DOHH2 (cell line): ENCODE measurements around the gene GAPVD1.
"Not testable (repeated sequence)": the region's sequence is repeated elsewhere in the genome, so short reads cannot be mapped to it uniquely, and the experiment has no call there.

ENCODE experiments used
- H3F3A ChIP-seq: fragments of 200-600 bp; sonication (generic), shearing (Covaris generic); 2 replicates; pipeline ENCODE4 v1.6.0; 2016; ENCODE audit warnings: antibody characterized with exemption, mild to moderate bottlenecking; ENCODE audit not compliant: control insufficient read depth, insufficient read depth
- H3K27ac ChIP-seq: fragments of 200-600 bp; sonication (generic); 2 replicates; pipeline ENCODE4 v1.5.1; 2014; ENCODE audit warnings: low read depth, mild to moderate bottlenecking, low read length, moderate library complexity
- H3K27me3 ChIP-seq: fragments of 200-600 bp; sonication (generic); 2 replicates; pipeline ENCODE4 v1.6.1; 2014; ENCODE audit warnings: mild to moderate bottlenecking, low read length, mixed read lengths; ENCODE audit not compliant: control insufficient read depth
- H3K36me3 ChIP-seq: fragments of 200-600 bp; sonication (generic); 2 replicates; pipeline ENCODE4 v1.6.1; 2014; ENCODE audit warnings: mild to moderate bottlenecking, low read length, moderate library complexity, mixed read lengths; ENCODE audit not compliant: control insufficient read depth
- H3K4me1 ChIP-seq: fragments of 200-600 bp; sonication (generic); 2 replicates; pipeline ENCODE4 v1.6.1; 2014; ENCODE audit warnings: mild to moderate bottlenecking, low read length, mixed read lengths; ENCODE audit not compliant: control insufficient read depth
- H3K4me2 ChIP-seq: fragments of 200-600 bp; sonication (generic); 2 replicates; pipeline ENCODE4 v1.6.0; 2014; ENCODE audit warnings: mild to moderate bottlenecking, low read length, moderate library complexity
- H3K4me3 ChIP-seq: fragments of 200-600 bp; sonication (generic); 2 replicates; pipeline ENCODE4 v1.5.1; 2014; ENCODE audit warnings: mild to moderate bottlenecking, low read length, mixed read lengths
- H3K79me2 ChIP-seq: fragments of 200-600 bp; sonication (generic); 2 replicates; pipeline ENCODE4 v1.6.1; 2014; ENCODE audit warnings: mild to moderate bottlenecking, low read length, mixed read lengths; ENCODE audit not compliant: control insufficient read depth
- H3K9me2 ChIP-seq: fragments of 200-600 bp; sonication (generic); replicated peaks from 2 replicates; pipeline ENCODE4 v1.6.1; 2014; ENCODE audit warnings: mild to moderate bottlenecking, low read length, mixed read lengths; ENCODE audit not compliant: control insufficient read depth
- H3K9me3 ChIP-seq: fragments of 200-600 bp; sonication (generic); 2 replicates; pipeline ENCODE4 v1.6.1; 2014; ENCODE audit warnings: antibody characterized with exemption, low read length, mixed read lengths; ENCODE audit not compliant: control insufficient read depth, insufficient read depth
- H4K20me1 ChIP-seq: fragments of 200-600 bp; sonication (generic); 2 replicates; pipeline ENCODE4 v1.6.0; 2014; ENCODE audit warnings: low read depth, mild to moderate bottlenecking, antibody characterized with exemption, low read length, moderate library complexity; ENCODE audit not compliant: control insufficient read depth, insufficient read depth
- CTCF ChIP-seq: fragments of 200-600 bp; sonication (generic); IDR thresholded peaks from one replicate; pipeline ENCODE4 v1.5.1; 2014; ENCODE audit warnings: antibody characterized with exemption, mild to moderate bottlenecking, low read depth, low read length; ENCODE audit not compliant: poor library complexity, severe bottlenecking
- EZH2phosphoT487 ChIP-seq: fragments of 200-600 bp; sonication (generic); IDR thresholded peaks from 2 replicates; pipeline ENCODE4 v1.6.1; 2017; ENCODE audit warnings: borderline replicate concordance, mild to moderate bottlenecking, antibody characterized with exemption, low read length, moderate library complexity, mixed read lengths

GAPVD1 gene

GRCh38 chr9:125277411-125277810 lies 15.8 kb downstream of the GAPVD1 start:
- Histone ChIP-seq H3K27me3 (no peaks in the 10 kb centered on the region), H3K27ac (no peak overlapping the region), H3K79me2 (peaks cover 87% of the 10 kb centered on the region), H3K9me3 (no peaks in the 10 kb centered on the region), H3K4me2 (no peak overlapping the region), H3F3A (no peaks in the 10 kb centered on the region), H3K4me1 (no peaks in the 10 kb centered on the region), H3K9me2 (no peaks in the 10 kb centered on the region), H4K20me1 (0 out of 2 replicates have a peak, but pooled peaks cover 4% of the 10 kb centered on the region), H3K36me3 (no peaks in the 10 kb centered on the region), H3K4me3 (no peak overlapping the region)
- TF ChIP-seq EZH2phosphoT487 (no peak), CTCF (no peak)

GRCh38 chr9:125280945-125281344 lies 19.3 kb downstream of the GAPVD1 start:
- H3K9me2 ChIP-seq, result no peaks in the 10 kb centered on the region
- peaks cover 83% of the 10 kb centered on the region for H3K79me2 ChIP-seq
- H4K20me1 ChIP-seq, result 0 out of 2 replicates have a peak, but pooled peaks cover 4% of the 10 kb centered on the region
- no peaks in the 10 kb centered on the region for H3F3A ChIP-seq
- no peaks in the 10 kb centered on the region for H3K9me3 ChIP-seq
- TF ChIP-seq EZH2phosphoT487, result no peak
- no peak for TF ChIP-seq CTCF
- no peaks in the 10 kb centered on the region for H3K27me3 ChIP-seq
- no peak overlapping the region for H3K4me2 ChIP-seq
- no peaks in the 10 kb centered on the region for H3K36me3 ChIP-seq
- H3K4me3 ChIP-seq, result no peak overlapping the region
- no peak overlapping the region for H3K27ac ChIP-seq
- no peaks in the 10 kb centered on the region for H3K4me1 ChIP-seq

GRCh38 chr9:125284855-125285254 lies 23.2 kb downstream of the GAPVD1 start:
- no peaks in the 10 kb centered on the region for H3K4me1 ChIP-seq
- no peaks in the 10 kb centered on the region for H3K9me2 ChIP-seq
- H3K9me3 ChIP-seq, result no peaks in the 10 kb centered on the region
- no peak overlapping the region for H3K4me2 ChIP-seq
- H4K20me1 ChIP-seq, result 0 out of 2 replicates have a peak, but pooled peaks cover under 1% of the 10 kb centered on the region
- H3K27ac ChIP-seq, result no peak overlapping the region
- peaks cover 77% of the 10 kb centered on the region for H3K79me2 ChIP-seq
- H3F3A ChIP-seq, result no peaks in the 10 kb centered on the region
- no peaks in the 10 kb centered on the region for H3K27me3 ChIP-seq
- H3K36me3 ChIP-seq, result no peaks in the 10 kb centered on the region
- no peak overlapping the region for H3K4me3 ChIP-seq
- TF ChIP-seq EZH2phosphoT487 (no peak), CTCF (no peak)

GRCh38 chr9:125286935-125287433 lies 25.4 kb downstream of the GAPVD1 start:
- H3K4me1 ChIP-seq, H3K36me3 ChIP-seq, H3K4me2 ChIP-seq, H3F3A ChIP-seq, H4K20me1 ChIP-seq, H3K4me3 ChIP-seq, H3K9me2 ChIP-seq, H3K9me3 ChIP-seq, H3K27ac ChIP-seq, H3K27me3 ChIP-seq: not testable (repeated sequence)
- peaks cover 81% of the 10 kb centered on the region for H3K79me2 ChIP-seq
